GM19324 (cell line): ENCODE results near the gene PDE5A.
"Not testable (repeated sequence)": the region's sequence is repeated elsewhere in the genome, so short reads cannot be mapped to it uniquely, and the experiment has no call there.

Experiments used
- ATAC-seq: cut with Tn5 transposase; IDR thresholded peaks from one replicate; pipeline ENCODE4 v1.9.1; 2021; ENCODE audit warnings: mild to moderate bottlenecking, moderate library complexity; ENCODE audit not compliant: unreplicated experiment, low FRiP score

The PDE5A gene

GRCh38 chr4:119478446-119479179 lies 150.0 kb downstream of the PDE5A start:
- no peak for ATAC-seq

GRCh38 chr4:119477412-119478053 lies 151.1 kb downstream of the PDE5A start:
- no peak for ATAC-seq

- ATAC-seq: no peak
Observed at GRCh38 chr4:119471259-119471658, 157.3 kb downstream of the PDE5A start.

GRCh38 chr4:119470737-119471063 lies 157.9 kb downstream of the PDE5A start:
- ATAC-seq: peak; percentile 52

- ATAC-seq: peak; percentile 54
Observed at GRCh38 chr4:119470021-119470736, 158.4 kb downstream of the PDE5A start.

- ATAC-seq: not testable (repeated sequence)
Observed at GRCh38 chr4:119469039-119469438, 159.6 kb downstream of the PDE5A start.

GRCh38 chr4:119462733-119463132 lies 165.9 kb downstream of the PDE5A start:
- not testable (repeated sequence) for ATAC-seq

GRCh38 chr4:119455734-119456133 lies 172.9 kb downstream of the PDE5A start:
- not testable (repeated sequence) for ATAC-seq

- peak; percentile 100 for ATAC-seq
Observed at GRCh38 chr4:119454491-119455270, 173.9 kb downstream of the PDE5A start.

- ATAC-seq: peak; percentile 12
Observed at GRCh38 chr4:119454151-119454490, 174.5 kb downstream of the PDE5A start.

- not testable (repeated sequence) for ATAC-seq
Observed at GRCh38 chr4:119453286-119453685, 175.3 kb downstream of the PDE5A start.

GRCh38 chr4:119449851-119450250 lies 178.8 kb downstream of the PDE5A start:
- not testable (repeated sequence) for ATAC-seq
